PC-3 (cell line): ENCODE results near the gene SPC24. TPM values are rescaled to one million over a fixed set of nuclear protein-coding genes. Genes with fewer than 3 reads are reported as not detected.

ENCODE experiments used
- ATAC-seq: fragments of 200-7000 bp; cut with Tn5 transposase; 2 replicates; pipeline ENCODE4 v1.9.1; 2020; ENCODE audit warnings: mild to moderate bottlenecking, moderate library complexity
- BruUV-seq: library from RNA; stranded (reverse); fragments of 400-500 nt; replicated peaks from 2 replicates; lab custom pipeline; 2021; lab: Mats Ljungman, UMichigan
- CTCF ChIA-PET: fragments of 300-600 bp; sonication (Branson Sonifier 250); formaldehyde crosslinking; loops from one replicate; lab custom pipeline; 2022; ENCODE audit warnings: antibody characterized with exemption; lab: Charles Lee
- POLR2A ChIA-PET: fragments of 300-600 bp; sonication (Branson Sonifier 250); formaldehyde crosslinking; loops from one replicate; lab custom pipeline; 2022; ENCODE audit warnings: antibody characterized with exemption; ENCODE audit not compliant: unreplicated experiment; lab: Charles Lee
- DNase-seq: peaks from one replicate; pipeline ENCODE4 v3.0.0-alpha.2; 2015
- H2AFZ ChIP-seq: fragments of 300-600 bp; sonication (generic); 2 replicates; pipeline ENCODE4 v1.6.0; 2016; ENCODE audit warnings: antibody characterized with exemption, low read length
- H3F3A ChIP-seq: fragments of 300-600 bp; sonication (generic); one replicate; pipeline ENCODE4 v1.6.0; 2017; ENCODE audit warnings: antibody characterized with exemption, low read length, control low read depth, mild to moderate bottlenecking; ENCODE audit not compliant: unreplicated experiment
- H3K27ac ChIP-seq: fragments of 300-600 bp; sonication (generic); 2 replicates; pipeline ENCODE4 v1.5.1; 2016; ENCODE audit warnings: mild to moderate bottlenecking, low read length
- H3K27me3 ChIP-seq: fragments of 300-600 bp; sonication (generic); 2 replicates; pipeline ENCODE4 v1.6.1; 2016; ENCODE audit warnings: low read length, mixed read lengths
- H3K36me3 ChIP-seq: fragments of 300-600 bp; sonication (generic); 2 replicates; pipeline ENCODE4 v1.6.1; 2016; ENCODE audit warnings: low read depth, mixed run types, low read length, mixed read lengths
- H3K4me1 ChIP-seq: fragments of 300-600 bp; sonication (generic); 2 replicates; pipeline ENCODE4 v1.5.1; 2016; ENCODE audit warnings: low read length; ENCODE audit not compliant: insufficient read depth
- H3K4me2 ChIP-seq: fragments of 300-600 bp; sonication (generic); 2 replicates; pipeline ENCODE4 v1.6.0; 2016; ENCODE audit warnings: low read length
- H3K4me3 ChIP-seq: fragments of 300-600 bp; sonication (generic); 2 replicates; pipeline ENCODE4 v1.5.1; 2016; ENCODE audit warnings: mild to moderate bottlenecking, low read length, mixed read lengths
- H3K79me2 ChIP-seq: fragments of 300-600 bp; sonication (generic); 2 replicates; pipeline ENCODE4 v1.6.1; 2017; ENCODE audit warnings: low read length, mixed read lengths
- H3K9ac ChIP-seq: fragments of 300-600 bp; sonication (generic); 2 replicates; pipeline ENCODE4 v1.6.0; 2016; ENCODE audit warnings: mild to moderate bottlenecking, low read length
- H3K9me2 ChIP-seq: fragments of 300-600 bp; sonication (generic); replicated peaks from 2 replicates; pipeline ENCODE4 v1.6.1; 2016; ENCODE audit warnings: mixed run types, low read length, mixed read lengths
- H3K9me3 ChIP-seq: fragments of 300-600 bp; sonication (generic); 2 replicates; pipeline ENCODE4 v1.6.1; 2016; ENCODE audit warnings: low read length, mixed read lengths
- H4K20me1 ChIP-seq: fragments of 300-600 bp; sonication (generic); 2 replicates; pipeline ENCODE4 v1.6.1; 2016; ENCODE audit warnings: low read length, mixed read lengths
- EZH2 ChIP-seq: fragments of 300-600 bp; sonication (generic); IDR thresholded peaks from one replicate; pipeline ENCODE4 v1.6.1; 2017; ENCODE audit warnings: antibody characterized with exemption, mild to moderate bottlenecking, low read length; ENCODE audit not compliant: unreplicated experiment
- EZH2phosphoT487 ChIP-seq: fragments of 300-600 bp; sonication (generic); IDR thresholded peaks from 2 replicates; pipeline ENCODE4 v1.6.1; 2018; ENCODE audit warnings: mild to moderate bottlenecking, antibody characterized with exemption, low read length, borderline replicate concordance
- intact Hi-C: fragments of 100-400 bp; cut with micrococcal nuclease; formaldehyde crosslinking; loops from 2 replicates; pipeline ENCODE4 v1.9.0; 2023
- total RNA-seq: library from RNA; depleted of rRNA; stranded (reverse); fragments of >200 nt; gene quantifications from 2 replicates; pipeline ENCODE4 v1.2.3, GENCODE V29; 2014
- TF ChIP-seq, protein P1 (sequence below): fragments of 300-600 bp; sonication (generic); conservative IDR thresholded peaks from 2 replicates; pipeline ENCODE4 v1.5.1; 2017; ENCODE audit warnings: antibody characterized with exemption, low read depth, mild to moderate bottlenecking, low read length

Gene SPC24
- total RNA-seq, 1 experiment from 2014 or later, result 142 TPM

DNA sequence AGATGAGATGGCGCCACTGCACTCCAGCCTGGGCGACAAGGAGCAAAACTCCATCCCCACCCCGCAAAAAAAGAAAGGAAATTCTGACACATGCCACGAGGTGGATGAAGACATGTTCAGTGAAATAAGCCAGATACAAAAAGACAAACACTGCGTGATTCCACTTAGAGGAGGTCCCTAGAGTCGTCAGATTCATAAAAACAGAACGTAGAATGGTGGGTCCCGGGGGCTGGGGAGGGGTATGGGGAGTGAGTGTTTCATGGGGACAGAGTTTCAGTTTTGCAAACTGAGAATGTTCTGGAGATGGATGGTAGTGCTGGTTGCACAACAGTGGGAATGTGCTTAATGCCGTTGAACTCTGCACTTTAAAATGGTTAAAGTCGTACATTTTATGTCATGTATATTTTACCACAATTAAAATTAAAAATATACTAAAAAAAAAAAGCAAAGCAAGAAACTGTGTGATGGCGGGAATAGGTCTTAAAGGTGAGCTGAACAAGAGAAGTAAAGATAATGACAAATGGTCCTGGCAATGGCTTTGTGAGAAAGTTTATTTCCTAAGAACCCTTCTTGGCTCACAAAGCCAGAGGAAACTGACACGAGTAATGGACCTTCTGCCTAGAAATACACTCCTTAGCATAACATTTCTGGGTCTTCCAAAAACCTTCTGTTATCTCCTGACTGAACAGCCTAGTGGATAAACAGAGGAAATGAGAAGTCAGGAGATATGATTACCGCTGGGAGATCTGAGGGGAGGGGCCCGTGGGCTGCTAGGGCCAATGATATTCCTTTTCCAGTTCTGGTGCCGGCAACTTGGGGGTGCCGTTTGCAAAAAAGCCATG lies 4.2 kb upstream of the SPC24 start:
- BruUV-seq, result no TSS peak
- ChIA-PET CTCF (no interaction called here), POLR2A (interaction anchor here (0.6 kb wide), 1 partner anchor 22 kb away, joined by 5 read pairs; no protein-coding TSS in a partner anchor)
- no peak overlapping the region for H2AFZ ChIP-seq
- no peaks in the 10 kb centered on the region for H3K9me3 ChIP-seq
- H3K4me1 ChIP-seq, result peaks cover 4% of the 10 kb centered on the region; the same call in 1 of the 2 replicates
- H3K4me2 ChIP-seq, result no peak overlapping the region
- H3K4me3 ChIP-seq, result no peak overlapping the region
- peaks cover 8% of the 10 kb centered on the region for H3K79me2 ChIP-seq
- TF ChIP-seq, protein P1, sequence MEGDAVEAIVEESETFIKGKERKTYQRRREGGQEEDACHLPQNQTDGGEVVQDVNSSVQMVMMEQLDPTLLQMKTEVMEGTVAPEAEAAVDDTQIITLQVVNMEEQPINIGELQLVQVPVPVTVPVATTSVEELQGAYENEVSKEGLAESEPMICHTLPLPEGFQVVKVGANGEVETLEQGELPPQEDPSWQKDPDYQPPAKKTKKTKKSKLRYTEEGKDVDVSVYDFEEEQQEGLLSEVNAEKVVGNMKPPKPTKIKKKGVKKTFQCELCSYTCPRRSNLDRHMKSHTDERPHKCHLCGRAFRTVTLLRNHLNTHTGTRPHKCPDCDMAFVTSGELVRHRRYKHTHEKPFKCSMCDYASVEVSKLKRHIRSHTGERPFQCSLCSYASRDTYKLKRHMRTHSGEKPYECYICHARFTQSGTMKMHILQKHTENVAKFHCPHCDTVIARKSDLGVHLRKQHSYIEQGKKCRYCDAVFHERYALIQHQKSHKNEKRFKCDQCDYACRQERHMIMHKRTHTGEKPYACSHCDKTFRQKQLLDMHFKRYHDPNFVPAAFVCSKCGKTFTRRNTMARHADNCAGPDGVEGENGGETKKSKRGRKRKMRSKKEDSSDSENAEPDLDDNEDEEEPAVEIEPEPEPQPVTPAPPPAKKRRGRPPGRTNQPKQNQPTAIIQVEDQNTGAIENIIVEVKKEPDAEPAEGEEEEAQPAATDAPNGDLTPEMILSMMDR, result no peak
- no peak for TF ChIP-seq EZH2
- TF ChIP-seq EZH2phosphoT487, result no peak
- intact Hi-C loops, result no loop called here
- no peaks in the 10 kb centered on the region for H3F3A ChIP-seq
- H4K20me1 ChIP-seq, result no peaks in the 10 kb centered on the region
- H3K36me3 ChIP-seq, result peaks cover 4% of the 10 kb centered on the region; the same call in 1 of the 2 replicates
- H3K9me2 ChIP-seq, result no peaks in the 10 kb centered on the region
- DNase-seq, result no peak
- H3K9ac ChIP-seq, result no peak overlapping the region
- H3K27me3 ChIP-seq, result no peaks in the 10 kb centered on the region
- H3K27ac ChIP-seq, result no peak overlapping the region
- no peak for ATAC-seq

DNA sequence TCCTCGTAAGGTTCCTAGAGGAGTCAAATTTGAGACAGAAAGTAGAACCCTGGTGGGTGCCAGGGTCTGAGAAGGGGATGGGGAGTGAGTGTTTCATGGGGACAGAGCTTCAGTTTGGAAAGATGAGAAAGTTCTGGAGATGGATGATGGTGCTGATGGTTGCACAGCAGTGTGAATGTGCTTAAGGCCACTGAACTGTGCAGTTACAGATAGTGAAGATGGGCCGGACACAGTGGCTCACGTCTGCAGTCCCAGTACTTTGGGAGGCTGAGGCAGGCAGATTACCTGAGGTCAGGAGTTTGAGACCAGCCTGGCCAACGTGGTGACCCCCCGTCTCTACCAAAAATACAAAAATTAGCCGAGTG lies 917 bp downstream of the SPC24 start:
- POLR2A ChIA-PET, result interaction anchor here (0.6 kb wide), 2 partner anchors 28 to 222 kb away, joined by 3 to 4 read pairs; no protein-coding TSS in a partner anchor
- CTCF ChIA-PET, result no interaction called here
- peaks cover 53% of the 10 kb centered on the region for H3K79me2 ChIP-seq

More for the DNA sequence above, 917 bp downstream of the SPC24 start:
- Histone ChIP-seq H3K4me3 (peak overlapping the region; percentile 94), H3F3A (no peaks in the 10 kb centered on the region), H3K36me3 (peaks cover 8% of the 10 kb centered on the region; the same call in 1 of the 2 replicates), H3K27me3 (no peaks in the 10 kb centered on the region), H3K27ac (no peak overlapping the region), H2AFZ (no peak overlapping the region), H3K9me3 (no peaks in the 10 kb centered on the region), H3K4me1 (peaks cover 28% of the 10 kb centered on the region), H3K9ac (peak overlapping the region; percentile 95), H3K4me2 (peak overlapping the region; percentile 89), H3K9me2 (no peaks in the 10 kb centered on the region), H4K20me1 (no peaks in the 10 kb centered on the region)
- intact Hi-C loops, result loop anchor here (1.0 kb wide), 2 partner anchors 11 to 15 kb away; no protein-coding TSS in a partner anchor
- DNase-seq (no peak), ATAC-seq (no peak)
- TF ChIP-seq, protein P1, result no peak
- TF ChIP-seq EZH2, result no peak
- TF ChIP-seq EZH2phosphoT487, result no peak
- BruUV-seq, result TSS peak; percentile 25
